HFFc6 (cell line): Measurements from ENCODE around the gene GPI. TPM values are rescaled to one million over a fixed set of nuclear protein-coding genes. Genes with fewer than 3 reads are reported as not detected.

Source experiments
- DNase-seq: peaks from one replicate; pipeline ENCODE4 v3.0.0-alpha.2; 2018
- H3K27ac Mint-ChIP-seq: 2 replicates; pipeline ENCODE4 v1.8.0; 2020; ENCODE audit warnings: mild to moderate bottlenecking, mixed read lengths
- H3K27me3 Mint-ChIP-seq: 2 replicates; pipeline ENCODE4 v1.8.0; 2021; ENCODE audit warnings: mild to moderate bottlenecking, moderate library complexity, mixed read lengths; ENCODE audit not compliant: insufficient read depth
- H3K36me3 Mint-ChIP-seq: 2 replicates; pipeline ENCODE4 v1.8.0; 2021; ENCODE audit warnings: low read depth, mixed read lengths
- H3K4me1 Mint-ChIP-seq: 2 replicates; pipeline ENCODE4 v1.8.0; 2020; ENCODE audit warnings: low read depth, mixed read lengths
- H3K4me3 Mint-ChIP-seq: 2 replicates; pipeline ENCODE4 v1.8.0; 2020; ENCODE audit warnings: mild to moderate bottlenecking, moderate library complexity, mixed read lengths
- H3K9me3 Mint-ChIP-seq: 2 replicates; pipeline ENCODE4 v1.8.0; 2020; ENCODE audit warnings: mild to moderate bottlenecking, mixed read lengths
- long read RNA-seq: library from polyadenylated mRNA; unstranded; transcript quantifications from one replicate; pipeline ENCODE4 v2.0.0, GENCODE V29; 2019
- total RNA-seq, 6 experiments: library from RNA; stranded (reverse); fragmentation: NEBNext Ultra II Directional; extraction: Animal tissue kit (Norgen Biotek cat#: 25700); gene quantifications; 2 replicates in 1 of 6; 3 replicates in 5 of 6; pipeline ENCODE4 v1.2.3, GENCODE V29; 2021
- TF ChIP-seq, protein P1 (sequence below): fragments of 200-600 bp; sonication (generic); IDR thresholded peaks from 2 replicates; pipeline ENCODE4 v1.5.0; 2021; ENCODE audit warnings: antibody characterized with exemption, mild to moderate bottlenecking

Gene GPI
- total RNA-seq = 100 to 1,000 TPM; 171 to 254 (median 212) TPM
- long read RNA-seq, full-length matches to known transcripts = 191 of 217 reads
- long read RNA-seq, partial matches to known transcripts = 13 of 217 reads
- long read RNA-seq, other reads (novel, unspliced or antisense) = 13 of 217 reads

GRCh38 chr19:34364830-34365462, at the start of gene GPI:
GPI (plus strand) TSS chr19:34365196; CDS start chr19:34365267, 71 bp downstream.
- Mint-ChIP-seq H3K4me1 (peaks cover 30% of the 10 kb centered on the region), H3K4me3 (peak within 1 kb of the TSS; percentile 98), H3K36me3 (peaks cover 24% of the 10 kb centered on the region), H3K27me3 (peaks cover 1% of the 10 kb centered on the region; the same call in 1 of the 2 replicates), H3K9me3 (no peaks in the 10 kb centered on the region), H3K27ac (peak within 1 kb of the TSS; percentile 63)
- no peak for DNase-seq
- TF ChIP-seq, protein P1, sequence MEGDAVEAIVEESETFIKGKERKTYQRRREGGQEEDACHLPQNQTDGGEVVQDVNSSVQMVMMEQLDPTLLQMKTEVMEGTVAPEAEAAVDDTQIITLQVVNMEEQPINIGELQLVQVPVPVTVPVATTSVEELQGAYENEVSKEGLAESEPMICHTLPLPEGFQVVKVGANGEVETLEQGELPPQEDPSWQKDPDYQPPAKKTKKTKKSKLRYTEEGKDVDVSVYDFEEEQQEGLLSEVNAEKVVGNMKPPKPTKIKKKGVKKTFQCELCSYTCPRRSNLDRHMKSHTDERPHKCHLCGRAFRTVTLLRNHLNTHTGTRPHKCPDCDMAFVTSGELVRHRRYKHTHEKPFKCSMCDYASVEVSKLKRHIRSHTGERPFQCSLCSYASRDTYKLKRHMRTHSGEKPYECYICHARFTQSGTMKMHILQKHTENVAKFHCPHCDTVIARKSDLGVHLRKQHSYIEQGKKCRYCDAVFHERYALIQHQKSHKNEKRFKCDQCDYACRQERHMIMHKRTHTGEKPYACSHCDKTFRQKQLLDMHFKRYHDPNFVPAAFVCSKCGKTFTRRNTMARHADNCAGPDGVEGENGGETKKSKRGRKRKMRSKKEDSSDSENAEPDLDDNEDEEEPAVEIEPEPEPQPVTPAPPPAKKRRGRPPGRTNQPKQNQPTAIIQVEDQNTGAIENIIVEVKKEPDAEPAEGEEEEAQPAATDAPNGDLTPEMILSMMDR = no peak

- Mint-ChIP-seq H3K4me3 (no peak overlapping the region), H3K27me3 (no peaks in the 10 kb centered on the region), H3K27ac (peak overlapping the region; percentile 36; the same call in 1 of the 2 replicates), H3K9me3 (no peaks in the 10 kb centered on the region), H3K36me3 (peaks cover 20% of the 10 kb centered on the region), H3K4me1 (peaks cover 67% of the 10 kb centered on the region)
- no peak for DNase-seq
- TF ChIP-seq, protein P1 = no peak
Observed at GRCh38 chr19:34316247-34316646, 48.7 kb upstream of the GPI start.

DNA sequence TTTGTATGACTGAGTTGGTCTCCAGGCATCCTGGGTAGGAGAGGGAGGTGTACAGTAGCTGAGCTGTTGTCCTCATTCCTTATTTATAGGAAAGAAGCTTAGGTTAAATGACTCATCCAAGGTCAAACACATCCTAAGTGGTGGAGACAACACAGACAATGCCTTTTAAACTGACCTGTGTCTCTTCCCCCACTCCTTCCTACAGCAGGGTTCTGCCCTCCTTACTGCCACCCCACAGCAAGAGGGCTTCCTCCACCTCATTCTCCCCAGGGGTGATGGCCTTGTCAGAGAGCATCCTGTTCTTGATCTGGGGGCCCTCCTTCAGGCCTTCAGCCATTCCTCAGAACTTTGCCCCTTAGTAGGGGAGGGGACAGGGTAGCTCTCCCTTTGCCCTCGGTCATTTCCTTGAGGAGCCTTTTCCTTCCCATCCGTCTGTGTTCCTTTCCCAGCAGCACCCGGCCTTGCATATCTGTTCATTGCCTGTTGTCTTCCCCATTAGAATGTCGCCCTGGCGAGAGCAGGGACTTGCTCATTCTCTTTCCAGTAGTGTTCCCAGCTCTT, 48.2 kb upstream of the GPI start:
- Mint-ChIP-seq H3K4me1 (peaks cover 67% of the 10 kb centered on the region), H3K27me3 (no peaks in the 10 kb centered on the region), H3K4me3 (no peak overlapping the region), H3K27ac (peak overlapping the region; percentile 36), H3K9me3 (no peaks in the 10 kb centered on the region), H3K36me3 (peaks cover 20% of the 10 kb centered on the region)
- TF ChIP-seq, protein P1 = no peak
- peak; percentile 55 for DNase-seq

GRCh38 chr19:34317311-34317927, 47.6 kb upstream of the GPI start:
- Mint-ChIP-seq H3K9me3 (no peaks in the 10 kb centered on the region), H3K27ac (peak overlapping the region; percentile 35), H3K4me3 (no peak overlapping the region), H3K36me3 (peaks cover 20% of the 10 kb centered on the region), H3K4me1 (peaks cover 67% of the 10 kb centered on the region), H3K27me3 (no peaks in the 10 kb centered on the region)
- DNase-seq = no peak
- TF ChIP-seq, protein P1 = no peak

GRCh38 chr19:34319230-34319585, 45.8 kb upstream of the GPI start:
- H3K27ac Mint-ChIP-seq = no peak overlapping the region
- TF ChIP-seq, protein P1 = no peak
- H3K4me1 Mint-ChIP-seq = peaks cover 55% of the 10 kb centered on the region
- H3K36me3 Mint-ChIP-seq = peaks cover 28% of the 10 kb centered on the region
- no peaks in the 10 kb centered on the region for H3K27me3 Mint-ChIP-seq
- no peaks in the 10 kb centered on the region for H3K9me3 Mint-ChIP-seq
- no peak for DNase-seq
- H3K4me3 Mint-ChIP-seq = no peak overlapping the region
